Measurements from ENCODE around the gene STMP1. TPM values are rescaled to one million over a fixed set of nuclear protein-coding genes. Genes with fewer than 3 reads are reported as not detected.

STMP1 gene
- total and polyA plus RNA-seq, 2 of the 13 experiments (the other 11 are each of a cell fraction or from before 2014, with no cell fraction given): 7.2 to 16.2 TPM

DNA sequence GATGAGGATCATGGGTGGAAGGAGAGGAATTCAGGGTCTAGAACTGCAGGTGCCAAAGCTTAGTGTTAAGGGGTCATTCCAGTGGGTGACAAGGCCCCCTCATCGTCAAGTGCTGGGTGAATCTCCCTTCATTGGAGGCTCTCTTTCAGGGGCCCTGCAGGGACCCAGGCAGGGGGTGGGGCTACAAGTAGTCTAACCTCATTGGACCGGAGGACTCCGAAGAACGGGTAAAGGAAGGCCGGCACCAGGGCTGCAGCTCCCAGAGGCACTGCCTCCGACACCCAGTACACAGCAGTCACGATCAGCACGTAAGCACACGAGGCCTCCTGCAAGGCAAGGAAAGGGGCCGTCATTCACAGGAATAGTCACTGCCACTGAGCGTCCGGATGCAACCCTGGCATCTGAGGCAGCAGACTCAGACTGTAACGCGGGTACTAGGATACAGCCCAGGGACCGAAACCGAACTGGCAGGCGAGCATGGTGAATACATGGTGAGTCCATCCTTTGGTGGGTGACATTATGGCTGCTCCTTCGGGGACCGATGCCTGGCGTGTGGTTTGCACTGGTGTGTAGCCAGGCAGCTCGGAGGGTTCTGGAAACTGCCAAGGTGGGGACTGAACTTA, 59.0 kb downstream of the STMP1 start:
- 66% methylated on average over 19 of the region's 21 CpGs for WGBS (ENCODE audit: low lambda C conversion rate)
- CTCF ChIA-PET (ENCODE audit: low intra/inter-chr PET ratio, low total read pairs): no interaction called here

DNA sequence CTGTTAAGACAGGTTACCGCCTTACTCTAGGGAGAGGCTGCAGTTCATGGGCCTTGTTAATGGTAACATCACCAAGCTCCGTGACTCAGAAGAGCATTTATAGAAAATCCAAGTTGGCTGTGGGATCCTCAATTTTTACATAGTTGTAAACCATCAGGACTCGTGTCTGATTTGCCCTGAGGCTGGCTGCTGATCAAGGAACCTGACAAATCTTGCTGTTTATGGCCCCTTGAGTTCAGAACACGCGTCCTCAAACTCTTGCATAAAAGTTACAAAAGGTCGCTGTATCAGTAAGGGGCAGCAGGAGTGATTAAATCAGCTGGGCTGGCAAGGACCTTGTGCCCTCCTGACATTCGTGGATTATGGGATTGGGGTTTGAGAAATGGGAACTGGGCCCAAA, 61.1 kb downstream of the STMP1 start:
- DNase-seq (ENCODE audit: low spot score) (no peak), ATAC-seq (no peak), FAIRE-seq (no peak)
- H3K9ac ChIP-seq (ENCODE audit: insufficient read depth, low read depth, low read length): no peak overlapping the region
- ChIA-PET POLR2A (no interaction called here), CTCF (ENCODE audit: low intra/inter-chr PET ratio, low total read pairs) (no interaction called here)
- in situ Hi-C loops (cut with HindIII; ENCODE audit: extremely low pct_ligation_motif_present, low pct_unique_long_range_greater_than_20kb) (no loop called here), intact Hi-C loops (cut with micrococcal nuclease; ENCODE audit: unreplicated experiment) (no loop called here)
- H3K4me1 ChIP-seq (ENCODE audit: insufficient read depth, low read length): 0 out of 2 replicates have a peak, but pooled peaks cover 10% of the 10 kb centered on the region
- no peaks in the 10 kb centered on the region for H3K36me3 ChIP-seq (replicated peaks in 1 of 2; ENCODE audit: control insufficient read depth in 1 of 2, insufficient read depth in 2 of 2, low read length in 2 of 2)
- H2AFZ ChIP-seq (ENCODE audit: low read length): no peak overlapping the region
- BruUV-seq (replicated peaks): no TSS peak
- no peak overlapping the region for H3K4me3 ChIP-seq (replicated peaks in 1 of 3; ENCODE audit: insufficient read depth in 1 of 3, low read depth in 2 of 3, low read length in 3 of 3)
- H3K9me3 ChIP-seq (ENCODE audit: low read length): no peaks in the 10 kb centered on the region
- H4K20me1 ChIP-seq (ENCODE audit: insufficient read depth, low read length): no peaks in the 10 kb centered on the region
- no peak overlapping the region for H3K27ac ChIP-seq (ENCODE audit: extremely low read length, insufficient read depth, low read length)
- 0% methylated on average over 6 of the region's 7 CpGs for WGBS (ENCODE audit: low lambda C conversion rate)
- H3K79me2 ChIP-seq (ENCODE audit: insufficient read depth, low read length): no peaks in the 10 kb centered on the region
- H3K4me2 ChIP-seq (ENCODE audit: low read depth, low read length): no peak overlapping the region
- peaks cover 3 to 45% of the 10 kb centered on the region in 2 experiments for H3K27me3 ChIP-seq (ENCODE audit: control insufficient read depth in 1 of 2, insufficient read depth in 2 of 2, low read length in 2 of 2)
- TF ChIP-seq, protein P1, sequence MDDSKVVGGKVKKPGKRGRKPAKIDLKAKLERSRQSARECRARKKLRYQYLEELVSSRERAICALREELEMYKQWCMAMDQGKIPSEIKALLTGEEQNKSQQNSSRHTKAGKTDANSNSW (CRISPR knock-in tag; IDR thresholded peaks at IDR 0.05; ENCODE audit: borderline replicate concordance): no peak
- TF ChIP-seq, protein P2, sequence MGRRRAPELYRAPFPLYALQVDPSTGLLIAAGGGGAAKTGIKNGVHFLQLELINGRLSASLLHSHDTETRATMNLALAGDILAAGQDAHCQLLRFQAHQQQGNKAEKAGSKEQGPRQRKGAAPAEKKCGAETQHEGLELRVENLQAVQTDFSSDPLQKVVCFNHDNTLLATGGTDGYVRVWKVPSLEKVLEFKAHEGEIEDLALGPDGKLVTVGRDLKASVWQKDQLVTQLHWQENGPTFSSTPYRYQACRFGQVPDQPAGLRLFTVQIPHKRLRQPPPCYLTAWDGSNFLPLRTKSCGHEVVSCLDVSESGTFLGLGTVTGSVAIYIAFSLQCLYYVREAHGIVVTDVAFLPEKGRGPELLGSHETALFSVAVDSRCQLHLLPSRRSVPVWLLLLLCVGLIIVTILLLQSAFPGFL (CRISPR knock-in tag; IDR thresholded peaks at IDR 0.05): no peak
- TF ChIP-seq CREB1 (IDR thresholded peaks at IDR 0.05): no peak
- no peak for TF ChIP-seq CREB1 (CRISPR knock-in tag; IDR thresholded peaks at IDR 0.05)
- TF ChIP-seq, protein P3, sequence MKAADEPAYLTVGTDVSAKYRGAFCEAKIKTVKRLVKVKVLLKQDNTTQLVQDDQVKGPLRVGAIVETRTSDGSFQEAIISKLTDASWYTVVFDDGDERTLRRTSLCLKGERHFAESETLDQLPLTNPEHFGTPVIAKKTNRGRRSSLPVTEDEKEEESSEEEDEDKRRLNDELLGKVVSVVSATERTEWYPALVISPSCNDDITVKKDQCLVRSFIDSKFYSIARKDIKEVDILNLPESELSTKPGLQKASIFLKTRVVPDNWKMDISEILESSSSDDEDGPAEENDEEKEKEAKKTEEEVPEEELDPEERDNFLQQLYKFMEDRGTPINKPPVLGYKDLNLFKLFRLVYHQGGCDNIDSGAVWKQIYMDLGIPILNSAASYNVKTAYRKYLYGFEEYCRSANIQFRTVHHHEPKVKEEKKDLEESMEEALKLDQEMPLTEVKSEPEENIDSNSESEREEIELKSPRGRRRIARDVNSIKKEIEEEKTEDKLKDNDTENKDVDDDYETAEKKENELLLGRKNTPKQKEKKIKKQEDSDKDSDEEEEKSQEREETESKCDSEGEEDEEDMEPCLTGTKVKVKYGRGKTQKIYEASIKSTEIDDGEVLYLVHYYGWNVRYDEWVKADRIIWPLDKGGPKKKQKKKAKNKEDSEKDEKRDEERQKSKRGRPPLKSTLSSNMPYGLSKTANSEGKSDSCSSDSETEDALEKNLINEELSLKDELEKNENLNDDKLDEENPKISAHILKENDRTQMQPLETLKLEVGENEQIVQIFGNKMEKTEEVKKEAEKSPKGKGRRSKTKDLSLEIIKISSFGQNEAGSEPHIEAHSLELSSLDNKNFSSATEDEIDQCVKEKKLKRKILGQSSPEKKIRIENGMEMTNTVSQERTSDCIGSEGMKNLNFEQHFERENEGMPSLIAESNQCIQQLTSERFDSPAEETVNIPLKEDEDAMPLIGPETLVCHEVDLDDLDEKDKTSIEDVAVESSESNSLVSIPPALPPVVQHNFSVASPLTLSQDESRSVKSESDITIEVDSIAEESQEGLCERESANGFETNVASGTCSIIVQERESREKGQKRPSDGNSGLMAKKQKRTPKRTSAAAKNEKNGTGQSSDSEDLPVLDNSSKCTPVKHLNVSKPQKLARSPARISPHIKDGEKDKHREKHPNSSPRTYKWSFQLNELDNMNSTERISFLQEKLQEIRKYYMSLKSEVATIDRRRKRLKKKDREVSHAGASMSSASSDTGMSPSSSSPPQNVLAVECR (CRISPR knock-in tag; IDR thresholded peaks at IDR 0.05; ENCODE audit: borderline replicate concordance): no peak
- no peak for TF ChIP-seq JUND (CRISPR knock-in tag; IDR thresholded peaks at IDR 0.05)
- no peak for TF ChIP-seq ZNF598 (CRISPR knock-in tag; IDR thresholded peaks at IDR 0.05; ENCODE audit: borderline replicate concordance)
- TF ChIP-seq NFE2L1 (CRISPR knock-in tag; IDR thresholded peaks at IDR 0.05; ENCODE audit: borderline replicate concordance): no peak
- no peak for TF ChIP-seq PCBP2 (optimal IDR thresholded peaks at IDR 0.05; ENCODE audit: low read depth, low read length, poor library complexity, severe bottlenecking)
- no peak for TF ChIP-seq ATF7-NPFF (CRISPR knock-in tag; IDR thresholded peaks at IDR 0.05; ENCODE audit: low read depth)

More for the DNA sequence above, 59.0 kb downstream of the STMP1 start:
- Histone ChIP-seq H3K9me3 (ENCODE audit: low read length) (no peaks in the 10 kb centered on the region), H3K27me3 (ENCODE audit: control insufficient read depth in 1 of 2, insufficient read depth in 2 of 2, low read length in 2 of 2) (peaks cover 0 to 30% of the 10 kb centered on the region in 2 experiments; a peak in 3 of 5 replicates), H3K9ac (ENCODE audit: insufficient read depth, low read depth, low read length) (no peak overlapping the region), H3K79me2 (ENCODE audit: insufficient read depth, low read length) (no peaks in the 10 kb centered on the region), H3K4me2 (ENCODE audit: low read depth, low read length) (no peak overlapping the region), H3K4me1 (ENCODE audit: insufficient read depth, low read length) (no peaks in the 10 kb centered on the region), H2AFZ (ENCODE audit: low read length) (no peak overlapping the region), H3K4me3 (replicated peaks in 1 of 3; ENCODE audit: insufficient read depth in 1 of 3, low read depth in 2 of 3, low read length in 3 of 3) (no peak overlapping the region), H4K20me1 (ENCODE audit: insufficient read depth, low read length) (no peaks in the 10 kb centered on the region), H3K36me3 (replicated peaks in 1 of 2; ENCODE audit: control insufficient read depth in 1 of 2, insufficient read depth in 2 of 2, low read length in 2 of 2) (no peaks in the 10 kb centered on the region), H3K27ac (ENCODE audit: extremely low read length, insufficient read depth, low read length) (no peak overlapping the region)
- no peak for ATAC-seq
- FAIRE-seq: no peak
- POLR2A ChIA-PET: no interaction called here
- BruUV-seq (replicated peaks): no TSS peak
- in situ Hi-C loops (cut with HindIII; ENCODE audit: extremely low pct_ligation_motif_present, low pct_unique_long_range_greater_than_20kb): no loop called here
- no peak for DNase-seq (ENCODE audit: low spot score)
- TF ChIP-seq ZNF274 (CRISPR knock-in tag; IDR thresholded peaks at IDR 0.05): no peak
- no peak for TF ChIP-seq MBNL3 (CRISPR knock-in tag; conservative IDR thresholded peaks at IDR 0.05)
- TF ChIP-seq ZFP41 (CRISPR knock-in tag; IDR thresholded peaks at IDR 0.05; ENCODE audit: borderline replicate concordance): no peak
- TF ChIP-seq HMG20A (CRISPR knock-in tag; IDR thresholded peaks at IDR 0.05; ENCODE audit: borderline replicate concordance): no peak
- TF ChIP-seq, protein P4, sequence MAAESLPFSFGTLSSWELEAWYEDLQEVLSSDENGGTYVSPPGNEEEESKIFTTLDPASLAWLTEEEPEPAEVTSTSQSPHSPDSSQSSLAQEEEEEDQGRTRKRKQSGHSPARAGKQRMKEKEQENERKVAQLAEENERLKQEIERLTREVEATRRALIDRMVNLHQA (CRISPR knock-in tag; IDR thresholded peaks at IDR 0.05): no peak
- intact Hi-C loops (cut with micrococcal nuclease; ENCODE audit: unreplicated experiment): no loop called here

All from HepG2 (cell line).